ENCODE measurements around the gene BTC. TPM values are rescaled to one million over a fixed set of nuclear protein-coding genes. Genes with fewer than 3 reads are reported as not detected.
A peak's percentile ranks its signal among the peaks of the same experiment; 100 is the strongest.

Gene BTC, protein sequence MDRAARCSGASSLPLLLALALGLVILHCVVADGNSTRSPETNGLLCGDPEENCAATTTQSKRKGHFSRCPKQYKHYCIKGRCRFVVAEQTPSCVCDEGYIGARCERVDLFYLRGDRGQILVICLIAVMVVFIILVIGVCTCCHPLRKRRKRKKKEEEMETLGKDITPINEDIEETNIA
- total RNA-seq (not detected), total RNA-seq (0 to 0.13 (median 0) reads per million in 172 experiments)
- not detected for polyA plus RNA-seq (2013, experiment 1 of 2)
- polyA plus RNA-seq (2013, experiment 2 of 2) = 0.07 TPM

DNA sequence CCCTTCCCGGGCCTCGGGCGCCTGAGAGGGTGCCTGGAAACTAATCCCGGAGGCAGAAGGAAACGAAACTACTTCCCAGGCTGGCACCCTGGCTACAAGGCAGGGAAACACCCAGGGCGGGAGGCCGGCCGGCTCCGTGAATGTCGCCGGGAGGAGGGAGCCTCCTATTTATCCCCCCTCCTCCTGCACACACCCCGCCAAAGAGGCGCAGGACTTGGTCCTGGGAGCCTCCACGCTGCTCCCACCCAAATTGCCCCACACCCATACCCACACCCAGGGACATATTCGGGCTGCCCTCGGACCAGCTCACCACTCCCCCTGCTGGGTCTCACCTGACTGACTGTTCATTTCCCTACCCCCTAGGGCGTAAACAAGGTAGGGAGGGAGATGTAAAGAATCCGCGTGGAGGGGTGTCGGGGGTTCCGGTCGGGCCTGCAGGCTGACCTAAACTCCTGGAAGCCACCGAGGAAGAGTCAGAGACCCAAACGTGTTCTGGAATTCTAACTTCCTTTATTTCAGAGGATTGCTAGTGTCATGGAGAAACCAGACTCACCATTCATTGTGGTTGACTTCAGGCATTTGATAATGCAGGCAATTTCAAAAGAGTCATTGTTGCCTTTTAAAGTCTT is at the start of gene BTC:
TSS of gene BTC (minus strand) at position 142 of the 629 bp plus-strand sequence. CDS start 198 bp downstream, outside the sequence.
- Mint-ChIP-seq H3K4me3 (peak within 1 kb of the TSS; percentile 51), H3K36me3 (ENCODE audit: low read depth) (no peaks in the 10 kb centered on the region), H3K27me3 (peaks cover 79% of the 10 kb centered on the region), H3K27ac (no peak within 1 kb of the TSS), H3K9me3 (no peaks in the 10 kb centered on the region), H3K4me1 (ENCODE audit: low read depth) (no peaks in the 10 kb centered on the region)
- TF ChIP-seq, protein P1, sequence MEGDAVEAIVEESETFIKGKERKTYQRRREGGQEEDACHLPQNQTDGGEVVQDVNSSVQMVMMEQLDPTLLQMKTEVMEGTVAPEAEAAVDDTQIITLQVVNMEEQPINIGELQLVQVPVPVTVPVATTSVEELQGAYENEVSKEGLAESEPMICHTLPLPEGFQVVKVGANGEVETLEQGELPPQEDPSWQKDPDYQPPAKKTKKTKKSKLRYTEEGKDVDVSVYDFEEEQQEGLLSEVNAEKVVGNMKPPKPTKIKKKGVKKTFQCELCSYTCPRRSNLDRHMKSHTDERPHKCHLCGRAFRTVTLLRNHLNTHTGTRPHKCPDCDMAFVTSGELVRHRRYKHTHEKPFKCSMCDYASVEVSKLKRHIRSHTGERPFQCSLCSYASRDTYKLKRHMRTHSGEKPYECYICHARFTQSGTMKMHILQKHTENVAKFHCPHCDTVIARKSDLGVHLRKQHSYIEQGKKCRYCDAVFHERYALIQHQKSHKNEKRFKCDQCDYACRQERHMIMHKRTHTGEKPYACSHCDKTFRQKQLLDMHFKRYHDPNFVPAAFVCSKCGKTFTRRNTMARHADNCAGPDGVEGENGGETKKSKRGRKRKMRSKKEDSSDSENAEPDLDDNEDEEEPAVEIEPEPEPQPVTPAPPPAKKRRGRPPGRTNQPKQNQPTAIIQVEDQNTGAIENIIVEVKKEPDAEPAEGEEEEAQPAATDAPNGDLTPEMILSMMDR (IDR thresholded peaks at IDR 0.05) = no peak
- H3K4me1 ChIP-seq (ENCODE audit: insufficient read depth, low read length) = peaks cover 7% of the 10 kb centered on the region
- no peak within 1 kb of the TSS for H3K27ac ChIP-seq (ENCODE audit: low read depth in 1 of 2, low read length in 2 of 2)
- ChIA-PET CTCF (no interaction called here), POLR2A (no interaction called here)
- peaks cover 29% of the 10 kb centered on the region in 2 experiments for H3K27me3 ChIP-seq (ENCODE audit: control insufficient read depth in 1 of 2, insufficient read depth in 2 of 2, low read length in 2 of 2)
- peaks cover 0 to 18% of the 10 kb centered on the region in 2 experiments for H3K9me3 ChIP-seq (ENCODE audit: control insufficient read depth in 1 of 2, insufficient read depth in 1 of 2, low read length in 2 of 2)
- peak in 1 of 14 experiments; percentile 3 for DNase-seq
- intact Hi-C loops (cut with DNase I, micrococcal nuclease) = no loop called here
- no peak for ATAC-seq (ENCODE audit: poor library complexity)
- peak within 1 kb of the TSS; percentile 2 for H3K4me3 ChIP-seq (ENCODE audit: low read length)
- H3K36me3 ChIP-seq (ENCODE audit: insufficient read depth, low read length) = no peaks in the 10 kb centered on the region

DNA sequence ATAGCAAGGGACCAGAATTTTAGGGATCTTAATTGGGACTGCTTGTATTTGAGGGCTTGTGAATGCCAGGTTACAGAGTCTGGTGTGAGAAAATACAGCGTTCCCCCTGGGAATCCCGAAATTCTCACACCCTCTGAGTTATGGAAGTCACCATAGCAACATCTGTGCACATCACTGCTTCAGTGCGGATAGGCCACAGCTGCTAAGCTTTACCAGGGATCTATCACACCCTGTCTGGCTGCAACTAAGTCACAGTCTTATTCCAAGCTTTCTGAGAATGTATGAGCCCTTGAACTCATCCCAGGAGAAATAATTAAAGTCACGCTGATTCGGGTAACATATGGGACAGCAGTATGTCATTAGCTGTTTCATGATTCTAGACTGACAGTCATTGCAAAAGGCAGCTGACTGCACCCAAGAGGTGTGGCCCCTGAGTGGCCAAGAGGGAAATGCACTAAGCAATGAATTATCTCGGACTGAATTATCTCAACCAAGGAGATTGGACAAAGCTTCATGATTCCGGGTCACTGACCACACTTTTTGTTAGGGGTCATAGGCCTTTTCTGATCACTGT is 46.7 kb upstream of the BTC start:
- DNase-seq = no peak
- Histone ChIP-seq H3K4me1 (ENCODE audit: insufficient read depth, low read length) (no peaks in the 10 kb centered on the region), H3K9me3 (ENCODE audit: control insufficient read depth in 1 of 2, insufficient read depth in 1 of 2, low read length in 2 of 2) (no peaks in the 10 kb centered on the region), H3K36me3 (ENCODE audit: insufficient read depth, low read length) (no peaks in the 10 kb centered on the region), H3K4me3 (ENCODE audit: low read length) (no peak overlapping the region), H3K27ac (ENCODE audit: low read depth in 1 of 2, low read length in 2 of 2) (no peak overlapping the region), H3K27me3 (ENCODE audit: control insufficient read depth in 1 of 2, insufficient read depth in 2 of 2, low read length in 2 of 2) (no peaks in the 10 kb centered on the region)
- ATAC-seq (ENCODE audit: poor library complexity) = no peak
- Mint-ChIP-seq H3K4me3 (no peak overlapping the region), H3K36me3 (ENCODE audit: low read depth) (no peaks in the 10 kb centered on the region), H3K27me3 (peaks cover 14% of the 10 kb centered on the region), H3K9me3 (no peaks in the 10 kb centered on the region), H3K4me1 (ENCODE audit: low read depth) (no peaks in the 10 kb centered on the region), H3K27ac (no peak overlapping the region)
- POLR2A ChIA-PET = no interaction called here
- intact Hi-C loops (cut with DNase I, micrococcal nuclease) = no loop called here
- CTCF ChIA-PET = no interaction called here
- TF ChIP-seq, protein P1 (IDR thresholded peaks at IDR 0.05) = no peak

DNA sequence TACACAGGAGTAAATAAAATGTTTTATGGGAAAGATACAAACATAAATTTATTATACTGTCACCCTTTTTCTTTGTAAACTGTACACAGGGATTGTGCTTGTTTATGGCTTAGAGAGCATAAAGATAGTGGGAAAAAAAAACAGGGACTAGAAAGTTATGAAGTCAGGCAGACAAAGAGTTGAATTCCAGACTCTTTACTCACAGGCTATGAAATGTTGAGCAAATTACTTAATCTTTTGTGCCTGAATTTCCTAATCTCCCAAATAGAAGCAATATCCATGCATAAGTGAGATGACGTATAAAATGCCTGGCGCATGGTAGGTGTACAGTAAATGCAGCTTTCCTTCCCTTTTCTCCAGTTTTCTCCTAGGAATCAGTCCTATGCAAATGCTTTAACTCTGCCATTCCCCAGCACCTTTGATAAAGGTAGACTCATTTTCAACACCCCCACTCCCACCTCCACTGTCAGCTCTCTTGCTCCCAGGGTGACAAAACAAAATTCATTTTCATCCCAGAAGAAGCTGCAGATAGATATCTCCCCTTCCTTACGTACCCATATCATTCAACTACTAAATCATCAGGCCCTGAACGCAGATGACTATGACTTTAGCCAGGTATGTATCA is 44.5 kb upstream of the BTC start:
- DNase-seq (no peak), ATAC-seq (ENCODE audit: poor library complexity) (no peak)
- H3K27me3 ChIP-seq (ENCODE audit: control insufficient read depth in 1 of 2, insufficient read depth in 2 of 2, low read length in 2 of 2) = no peaks in the 10 kb centered on the region
- H3K4me3 Mint-ChIP-seq = no peak overlapping the region
- peaks cover 9% of the 10 kb centered on the region for H3K27me3 Mint-ChIP-seq
- no peak overlapping the region for H3K4me3 ChIP-seq (ENCODE audit: low read length)
- no peak overlapping the region for H3K27ac Mint-ChIP-seq
- no peaks in the 10 kb centered on the region for H3K36me3 Mint-ChIP-seq (ENCODE audit: low read depth)
- no peaks in the 10 kb centered on the region for H3K9me3 ChIP-seq (ENCODE audit: control insufficient read depth in 1 of 2, insufficient read depth in 1 of 2, low read length in 2 of 2)
- no peaks in the 10 kb centered on the region for H3K4me1 ChIP-seq (ENCODE audit: insufficient read depth, low read length)
- TF ChIP-seq, protein P1 (IDR thresholded peaks at IDR 0.05) = no peak
- H3K4me1 Mint-ChIP-seq (ENCODE audit: low read depth) = no peaks in the 10 kb centered on the region
- H3K9me3 Mint-ChIP-seq = no peaks in the 10 kb centered on the region
- H3K36me3 ChIP-seq (ENCODE audit: insufficient read depth, low read length) = no peaks in the 10 kb centered on the region
- intact Hi-C loops (cut with DNase I, micrococcal nuclease) = no loop called here
- ChIA-PET CTCF (no interaction called here), POLR2A (no interaction called here)
- H3K27ac ChIP-seq (ENCODE audit: low read depth in 1 of 2, low read length in 2 of 2) = no peak overlapping the region

Data from CD4-positive, alpha-beta T cell (primary cell).